Esophagus muscularis mucosa (tissue), 4 donors: ENCODE measurements around the gene SLC25A26. TPM values are rescaled to one million over a fixed set of nuclear protein-coding genes. Genes with fewer than 3 reads are reported as not detected.
A peak's percentile ranks its signal among the peaks of the same experiment; 100 is the strongest.

ENCODE experiments used
- DNase-seq: peaks from one replicate; pipeline ENCODE4 v3.0.0-alpha.2; 2017; ENCODE audit errors: extremely low spot score
- H3K27ac ChIP-seq, 4 donors: fragments of 200-600 bp; sonication (generic); replicated peaks in 1 of 4; 1 replicate in 3 of 4; 2 replicates in 1 of 4; pipeline ENCODE4 v1.5.1; 2016 to 2019; ENCODE audit warnings: mild to moderate bottlenecking in 1 of 4
- H3K27me3 ChIP-seq, 4 donors: fragments of 200-600 bp; sonication (generic); one replicate each; pipeline versions ENCODE4 v1.5.1 to v1.6.0; 2016 to 2019
- H3K36me3 ChIP-seq, 4 donors: fragments of 200-600 bp; sonication (generic); one replicate each; pipeline ENCODE4 v1.5.1; 2016 to 2019
- H3K4me1 ChIP-seq, 4 donors: fragments of 200-600 bp; sonication (generic); one replicate each; pipeline ENCODE4 v1.5.1; 2016 to 2019
- H3K4me3 ChIP-seq, 4 donors: fragments of 200-600 bp; sonication (generic); 1 replicate in 2 of 4; 2 replicates in 2 of 4; pipeline ENCODE4 v1.5.1; 2016 to 2019; ENCODE audit warnings: mild to moderate bottlenecking in 4 of 4, moderate library complexity in 1 of 4
- H3K9me3 ChIP-seq, 4 donors: fragments of 200-600 bp; sonication (generic); 1 replicate in 3 of 4; 2 replicates in 1 of 4; pipeline ENCODE4 v1.5.1; 2016 to 2019
- CTCF ChIP-seq, 3 experiments: fragments of 200-600 bp in 2 of 3; fragments of 450-650 bp in 1 of 3; sonication (generic) in 2 of 3; IDR thresholded peaks; one replicate each; pipeline ENCODE4 v1.5.1; 2017 to 2019; ENCODE audit warnings: antibody characterized with exemption in 3 of 3, mild to moderate bottlenecking in 2 of 3, moderate library complexity in 1 of 3
- EP300 ChIP-seq: sonication (generic); formaldehyde crosslinking; IDR thresholded peaks from one replicate; pipeline ENCODE4 v1.6.1; 2017; ENCODE audit warnings: antibody characterized with exemption
- POLR2A ChIP-seq: fragments of 450-650 bp; IDR thresholded peaks from one replicate; pipeline ENCODE4 v1.6.1; 2017; ENCODE audit warnings: antibody characterized with exemption, moderate library complexity, mild to moderate bottlenecking, low read depth
- POLR2AphosphoS5 ChIP-seq, 2 donors: sonication (generic); formaldehyde crosslinking; IDR thresholded peaks; one replicate each; pipeline ENCODE4 v1.6.1; 2017; ENCODE audit warnings: antibody characterized with exemption in 2 of 2
- whole genome bisulfite sequencing: methylation state at CpG from one replicate; pipeline ENCODE4 v1.1.5; 2018; 5-methylcytosine and 5-hydroxymethylcytosine counted together
- intact Hi-C: fragments of 100-400 bp; cut with DNase I; formaldehyde crosslinking; loops from one replicate; pipeline ENCODE4 v1.15.1; 2023
- total RNA-seq, 4 donors: library from RNA; depleted of rRNA; stranded (reverse); fragments of >200 nt; gene quantifications; one replicate each; pipeline versions ENCODE4 v1.1.0 to v1.2.1, GENCODE V29; 2016

Gene SLC25A26
- total RNA-seq, 4 donors from 2014 or later = 23.0 to 39.0 (median 26.0) TPM

DNA sequence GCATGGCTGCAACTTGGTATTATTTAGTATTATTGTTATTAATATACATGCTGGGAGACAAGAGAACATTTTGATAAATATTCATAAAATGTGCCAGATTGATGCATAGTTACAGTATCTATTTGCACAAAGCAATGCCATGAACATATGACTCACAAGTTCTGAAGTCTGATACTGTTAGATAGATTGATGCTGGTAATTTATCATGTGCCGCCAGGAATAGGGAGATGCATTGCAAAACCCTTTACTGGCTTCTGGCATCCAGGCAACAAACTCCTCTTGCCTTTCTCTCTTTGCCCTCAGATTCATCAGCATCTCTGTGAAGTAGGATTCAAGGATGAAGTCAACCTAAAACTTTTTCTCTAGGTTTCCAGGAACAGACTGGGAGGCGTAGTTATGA is 41.0 kb upstream of the SLC25A26 start:
- no peaks in the 10 kb centered on the region for H3K36me3 ChIP-seq
- H3K4me1 ChIP-seq = peaks cover 0 to 10% (median 0%) of the 10 kb centered on the region in 4 donors
- no peak for TF ChIP-seq EP300
- no peak for TF ChIP-seq POLR2AphosphoS5 (IDR thresholded peaks at IDR 0.05)
- no peak for TF ChIP-seq CTCF (IDR thresholded peaks at IDR 0.05)
- TF ChIP-seq POLR2A = no peak
- WGBS = 84% methylated on average over 2 of the region's 2 CpGs
- no peaks in the 10 kb centered on the region for H3K27me3 ChIP-seq
- intact Hi-C loops = no loop called here
- no peak for DNase-seq
- H3K9me3 ChIP-seq = no peaks in the 10 kb centered on the region
- no peak overlapping the region for H3K27ac ChIP-seq
- no peak overlapping the region for H3K4me3 ChIP-seq

- Histone ChIP-seq H3K36me3 (no peaks in the 10 kb centered on the region), H3K4me3 (no peak overlapping the region), H3K27ac (no peak overlapping the region), H3K4me1 (peaks cover 0 to 10% (median 0%) of the 10 kb centered on the region in 4 donors), H3K27me3 (no peaks in the 10 kb centered on the region), H3K9me3 (no peaks in the 10 kb centered on the region)
- TF ChIP-seq POLR2AphosphoS5 (IDR thresholded peaks at IDR 0.05) (no peak), POLR2A (no peak), EP300 (no peak), CTCF (IDR thresholded peaks at IDR 0.05) (no peak)
- intact Hi-C loops = no loop called here
- 67% methylated on average over 6 of the region's 6 CpGs for WGBS
- no peak for DNase-seq
These were observed 39.0 kb upstream of the SLC25A26 start for GRCh38 chr3:66181764-66182163.

DNA sequence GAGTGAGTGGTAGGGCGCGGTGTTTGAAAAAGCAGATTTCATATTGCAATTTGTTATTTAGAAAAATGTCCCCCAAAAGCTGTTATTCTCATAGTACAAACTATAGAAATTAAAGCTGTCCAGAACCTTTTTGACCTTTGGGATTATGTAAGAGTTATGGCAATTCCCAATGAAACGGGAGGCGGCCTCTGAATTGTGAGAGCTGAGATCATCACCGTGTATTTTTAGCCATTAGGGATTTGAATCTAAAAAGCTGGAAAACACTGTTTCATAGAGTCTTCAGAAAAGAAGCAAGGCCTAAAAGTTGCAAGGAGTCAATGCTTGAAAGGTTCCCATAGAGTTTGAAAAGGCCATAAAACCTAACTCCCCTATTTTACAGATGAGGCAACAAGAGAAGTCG is 38.6 kb upstream of the SLC25A26 start:
- H3K9me3 ChIP-seq = no peaks in the 10 kb centered on the region
- DNase-seq = no peak
- H3K4me1 ChIP-seq = peaks cover 0 to 10% (median 0%) of the 10 kb centered on the region in 4 donors
- H3K4me3 ChIP-seq = no peak overlapping the region
- WGBS = 88% methylated on average over 6 of the region's 6 CpGs
- no peaks in the 10 kb centered on the region for H3K27me3 ChIP-seq
- intact Hi-C loops = no loop called here
- no peak overlapping the region for H3K27ac ChIP-seq
- no peaks in the 10 kb centered on the region for H3K36me3 ChIP-seq
- TF ChIP-seq CTCF (IDR thresholded peaks at IDR 0.05) (no peak), POLR2A (no peak), EP300 (no peak), POLR2AphosphoS5 (IDR thresholded peaks at IDR 0.05) (no peak)

DNA sequence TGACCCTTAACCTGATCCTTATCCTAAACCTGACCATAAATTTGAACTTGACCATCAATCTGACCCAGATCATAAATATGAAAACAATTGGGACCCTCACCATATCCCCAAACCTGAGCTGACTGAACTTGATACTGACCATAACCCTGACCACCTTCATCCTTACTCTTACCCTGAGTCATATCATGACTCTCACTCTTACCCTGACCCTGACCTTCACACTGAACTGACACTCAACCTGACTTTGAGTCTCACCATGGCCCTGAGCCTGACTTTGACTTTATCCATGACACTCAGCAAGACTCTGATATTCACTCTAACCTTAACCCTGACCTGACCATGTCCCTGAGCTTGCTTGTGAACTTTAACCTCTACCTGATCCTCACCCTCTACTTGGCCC is 34.3 kb upstream of the SLC25A26 start:
- Histone ChIP-seq H3K27ac (no peak overlapping the region), H3K9me3 (no peaks in the 10 kb centered on the region), H3K4me3 (no peak overlapping the region), H3K27me3 (peaks cover 0 to 6% (median 0%) of the 10 kb centered on the region in 4 donors), H3K36me3 (no peaks in the 10 kb centered on the region), H3K4me1 (peaks cover 0 to 10% (median 0%) of the 10 kb centered on the region in 4 donors)
- intact Hi-C loops = no loop called here
- TF ChIP-seq POLR2A (no peak), CTCF (IDR thresholded peaks at IDR 0.05) (no peak), EP300 (no peak), POLR2AphosphoS5 (IDR thresholded peaks at IDR 0.05) (no peak)
- DNase-seq = no peak

DNA sequence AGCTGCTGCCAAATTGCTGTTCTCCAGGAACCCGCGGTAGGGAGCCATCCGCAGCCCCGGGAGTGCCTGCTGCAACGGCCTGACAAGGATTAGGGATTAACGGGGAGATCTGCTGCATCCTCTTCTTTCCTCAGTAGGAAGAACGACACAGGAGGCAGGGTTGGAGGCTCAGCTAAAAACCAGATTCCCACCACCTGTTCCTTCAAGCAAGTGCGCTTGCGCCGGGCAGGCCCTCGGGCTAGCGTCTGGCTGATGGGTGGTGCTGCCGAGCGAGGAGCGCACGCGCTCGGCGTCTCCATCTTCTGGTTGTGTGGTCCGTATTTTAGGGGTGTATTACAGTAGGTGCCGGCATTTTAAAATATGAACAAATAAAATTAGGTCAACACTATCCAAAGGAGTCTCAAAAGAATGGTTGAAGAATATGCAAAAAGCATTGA is 25.4 kb upstream of the SLC25A26 start:
- H3K4me3 ChIP-seq = peak overlapping the region; percentile 5 to 30 (median 19)
- TF ChIP-seq POLR2AphosphoS5 (IDR thresholded peaks at IDR 0.05) = no peak
- TF ChIP-seq POLR2A = no peak
- TF ChIP-seq CTCF (IDR thresholded peaks at IDR 0.05) = no peak
- TF ChIP-seq EP300 = no peak

More for the DNA sequence above, 25.4 kb upstream of the SLC25A26 start:
- Histone ChIP-seq H3K27ac (no peak overlapping the region), H3K9me3 (no peaks in the 10 kb centered on the region), H3K27me3 (peaks cover 0 to 28% (median 0%) of the 10 kb centered on the region in 4 donors), H3K36me3 (no peaks in the 10 kb centered on the region), H3K4me1 (peaks cover 0 to 7% (median 7%) of the 10 kb centered on the region in 4 donors)
- WGBS = 28% methylated on average over 14 of the region's 21 CpGs
- DNase-seq = peak; percentile 87
- intact Hi-C loops = no loop called here
